Tongue (tissue), 2 donors: ENCODE results near the gene FASTK. TPM values are rescaled to one million over a fixed set of nuclear protein-coding genes. Genes with fewer than 3 reads are reported as not detected.

ENCODE experiments used
- DNase-seq: peaks from one replicate; pipeline ENCODE4 v3.0.0-alpha.2; 2015
- total RNA-seq: library from RNA; depleted of rRNA; stranded (reverse); fragments of >200 nt; gene quantifications from one replicate; pipeline ENCODE4 v1.2.3, GENCODE V29; 2014

Gene FASTK
- total RNA-seq, 1 donor from 2014 or later: 95.2 TPM

- no peak for DNase-seq
Measured at GRCh38 chr7:151065516-151065915, 15.1 kb downstream of the FASTK start.

GRCh38 chr7:151064993-151065392 is 15.6 kb downstream of the FASTK start:
- no peak for DNase-seq

GRCh38 chr7:151064454-151064853 is 16.2 kb downstream of the FASTK start:
- DNase-seq: no peak

- DNase-seq: peak; percentile 59
Measured at GRCh38 chr7:151063212-151063561, 17.4 kb downstream of the FASTK start.

GRCh38 chr7:151062399-151063211 is 18.0 kb downstream of the FASTK start:
- peak; percentile 51 for DNase-seq

GRCh38 chr7:151062111-151062398 is 18.6 kb downstream of the FASTK start:
- DNase-seq: no peak

- DNase-seq: no peak
Measured at GRCh38 chr7:151061213-151062110, 19.1 kb downstream of the FASTK start.

- peak; percentile 26 for DNase-seq
Measured at GRCh38 chr7:151060416-151061212, 20.0 kb downstream of the FASTK start.

- no peak for DNase-seq
Measured at GRCh38 chr7:151060113-151060415, 20.5 kb downstream of the FASTK start.

- DNase-seq: peak; percentile 91
Measured at GRCh38 chr7:151059367-151060112, 21.1 kb downstream of the FASTK start, which contains the start of gene SLC4A2. SLC4A2 (plus strand) TSS chr7:151059589; CDS start chr7:151061988, 2,399 bp downstream.

- no peak for DNase-seq
Measured at GRCh38 chr7:151058781-151059366, 21.7 kb downstream of the FASTK start.

- DNase-seq: peak; percentile 100
Measured at GRCh38 chr7:151057989-151058780, 22.4 kb downstream of the FASTK start.

GRCh38 chr7:151057506-151057988 is 23.1 kb downstream of the FASTK start, which contains the start of gene CDK5:
CDK5 (minus strand) TSS chr7:151057897; CDS start chr7:151057848, 49 bp downstream.
- DNase-seq: no peak

- no peak for DNase-seq
Measured at GRCh38 chr7:151056666-151057505, 23.7 kb downstream of the FASTK start.

- DNase-seq: no peak
Measured at GRCh38 chr7:151056283-151056665, 24.3 kb downstream of the FASTK start.

GRCh38 chr7:151053751-151054150 is 26.9 kb downstream of the FASTK start:
- no peak for DNase-seq

- no peak for DNase-seq
Measured at GRCh38 chr7:151053096-151053495, 27.5 kb downstream of the FASTK start.

GRCh38 chr7:151051108-151051507 is 29.5 kb downstream of the FASTK start:
- peak; percentile 85 for DNase-seq

GRCh38 chr7:151048911-151049463 is 31.6 kb downstream of the FASTK start:
- DNase-seq: no peak
